Naive thymus-derived CD4-positive, alpha-beta T cell (primary cell): ENCODE results near the gene GATA1. TPM values are rescaled to one million over a fixed set of nuclear protein-coding genes. Genes with fewer than 3 reads are reported as not detected.

Source experiments
- ATAC-seq: fragments of 150-1000 bp; cut with Tn5 transposase; 2 replicates; pipeline ENCODE4 v1.10.0; 2021; ENCODE audit warnings: mild to moderate bottlenecking, moderate library complexity
- CTCF ChIA-PET: fragments of 350-600 bp; sonication (Branson Sonifier 250); formaldehyde crosslinking; loops from one replicate; lab custom pipeline; 2021; ENCODE audit warnings: antibody characterized with exemption; lab: Charles Lee
- POLR2A ChIA-PET: fragments of 350-600 bp; sonication (Branson Sonifier 250); formaldehyde crosslinking; loops from one replicate; lab custom pipeline; 2021; ENCODE audit warnings: antibody characterized with exemption, inconsistent platforms; lab: Charles Lee
- DNase-seq, 9 donors: peaks; one replicate each; pipeline versions ENCODE4 v3.0.0 to v3.0.0-alpha.2; 2020 to 2022; ENCODE audit warnings: mixed read lengths in 1 of 9
- H3K27ac ChIP-seq: one replicate; pipeline ENCODE4 v1.7.0; 2013; ENCODE audit warnings: mild to moderate bottlenecking, low read depth, low read length, moderate library complexity
- H3K27me3 ChIP-seq, 2 donors: one replicate each; pipeline ENCODE4 v1.7.0; 2013; ENCODE audit warnings: low read length in 2 of 2, mild to moderate bottlenecking in 2 of 2, moderate library complexity in 2 of 2; ENCODE audit not compliant: control insufficient read depth in 2 of 2, insufficient read depth in 2 of 2
- H3K36me3 ChIP-seq, 3 experiments: 1 replicate in 2 of 3; 2 replicates in 1 of 3; pipeline ENCODE4 v1.7.0; 2013; ENCODE audit warnings: low read length in 3 of 3, mild to moderate bottlenecking in 3 of 3, moderate library complexity in 1 of 3; ENCODE audit not compliant: insufficient read depth in 3 of 3, control insufficient read depth in 2 of 3
- H3K4me1 ChIP-seq, 2 donors: one replicate each; pipeline ENCODE4 v1.7.0; 2013; ENCODE audit warnings: low read length in 2 of 2, mild to moderate bottlenecking in 2 of 2, moderate library complexity in 1 of 2; ENCODE audit not compliant: control insufficient read depth in 2 of 2, insufficient read depth in 2 of 2
- H3K4me3 ChIP-seq: 2 replicates; pipeline ENCODE4 v1.7.0; 2013; ENCODE audit warnings: mild to moderate bottlenecking, low read length
- H3K9me3 ChIP-seq, 3 experiments: 1 replicate in 2 of 3; 2 replicates in 1 of 3; pipeline ENCODE4 v1.7.0; 2013; ENCODE audit warnings: low read length in 3 of 3; ENCODE audit not compliant: control insufficient read depth in 2 of 3
- H3K27ac Mint-ChIP-seq, 9 donors: one replicate each; pipeline ENCODE4 v1.8.0; 2020 to 2022; ENCODE audit warnings: mixed read lengths in 9 of 9, mild to moderate bottlenecking in 8 of 9, moderate library complexity in 5 of 9, inconsistent platforms in 2 of 9
- H3K27me3 Mint-ChIP-seq, 5 donors: one replicate each; pipeline ENCODE4 v1.8.0; 2021 to 2022; ENCODE audit warnings: mixed read lengths in 5 of 5, mild to moderate bottlenecking in 1 of 5
- H3K36me3 Mint-ChIP-seq, 5 donors: one replicate each; pipeline ENCODE4 v1.8.0; 2020 to 2022; ENCODE audit warnings: mixed read lengths in 5 of 5, mild to moderate bottlenecking in 3 of 5, inconsistent platforms in 1 of 5
- H3K4me1 Mint-ChIP-seq, 7 donors: one replicate each; pipeline ENCODE4 v1.8.0; 2020 to 2022; ENCODE audit warnings: mixed read lengths in 7 of 7, mild to moderate bottlenecking in 3 of 7, inconsistent platforms in 1 of 7
- H3K4me3 Mint-ChIP-seq, 10 donors: one replicate each; pipeline ENCODE4 v1.8.0; 2020 to 2022; ENCODE audit warnings: mild to moderate bottlenecking in 10 of 10, mixed read lengths in 10 of 10, moderate library complexity in 6 of 10, inconsistent platforms in 2 of 10
- H3K9me3 Mint-ChIP-seq, 11 donors: one replicate each; pipeline ENCODE4 v1.8.0; 2020 to 2022; ENCODE audit warnings: mixed read lengths in 11 of 11, mild to moderate bottlenecking in 4 of 11, inconsistent platforms in 1 of 11, moderate library complexity in 1 of 11
- intact Hi-C, 2 donors: fragments of 100-400 bp; cut with micrococcal nuclease; formaldehyde crosslinking; loops; one replicate each; pipeline ENCODE4 v1.15.1; 2023
- polyA plus RNA-seq, 2 donors: library from polyadenylated mRNA; unstranded; fragments of 300-500 nt; fragmentation: Illumina TruSeq; gene quantifications; one replicate each; pipeline ENCODE4 v1.2.3, GENCODE V29; 2021
- total RNA-seq, 6 experiments: library from RNA in 5 of 6; stranded (reverse) in 5 of 6; gene quantifications; 1 replicate in 5 of 6; 2 replicates in 1 of 6; pipeline ENCODE4 v1.2.3 and lab custom pipeline; 2021 to 2026

Gene GATA1
- total and polyA plus RNA-seq, 7 experiments from 2014 or later = 0.45 to 1.2 TPM; not detected in 5

DNA sequence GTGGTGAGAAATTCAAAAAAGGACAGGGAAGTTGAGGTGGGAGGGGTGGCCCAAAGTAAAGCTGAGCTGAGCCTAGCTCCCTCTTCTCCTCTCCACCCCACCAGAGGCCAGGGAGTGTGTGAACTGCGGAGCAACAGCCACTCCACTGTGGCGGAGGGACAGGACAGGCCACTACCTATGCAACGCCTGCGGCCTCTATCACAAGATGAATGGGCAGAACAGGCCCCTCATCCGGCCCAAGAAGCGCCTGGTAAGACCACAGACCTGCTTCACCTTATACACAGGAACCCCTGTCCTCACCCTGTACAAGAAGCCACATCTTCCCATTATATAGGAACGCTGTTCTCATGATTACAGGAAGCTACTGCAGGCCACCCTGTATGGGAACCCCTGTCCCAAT lies 5.8 kb downstream of the GATA1 start:
- no peaks in the 10 kb centered on the region for H3K9me3 ChIP-seq
- ChIA-PET CTCF (no interaction called here), POLR2A (interaction anchor here (1.5 kb wide), 1 partner anchor 9 kb away, joined by 4 read pairs; the partner anchor contains the start of gene HDAC6)
- no peak overlapping the region for H3K27ac Mint-ChIP-seq
- ATAC-seq = no peak
- H3K4me3 ChIP-seq = no peak overlapping the region
- no peaks in the 10 kb centered on the region for H3K4me1 ChIP-seq
- H3K4me1 Mint-ChIP-seq = peaks cover 0 to 17% (median 12%) of the 10 kb centered on the region in 7 donors
- intact Hi-C loops = no loop called here
- H3K36me3 Mint-ChIP-seq = no peaks in the 10 kb centered on the region
- no peak for DNase-seq
- H3K27ac ChIP-seq = no peak overlapping the region
- no peaks in the 10 kb centered on the region for H3K36me3 ChIP-seq
- H3K9me3 Mint-ChIP-seq = peaks cover 0 to 3% (median 0%) of the 10 kb centered on the region in 11 donors
- no peak overlapping the region for H3K4me3 Mint-ChIP-seq
- H3K27me3 Mint-ChIP-seq = peaks cover 0 to 14% (median 0%) of the 10 kb centered on the region in 5 donors
- no peaks in the 10 kb centered on the region for H3K27me3 ChIP-seq

DNA sequence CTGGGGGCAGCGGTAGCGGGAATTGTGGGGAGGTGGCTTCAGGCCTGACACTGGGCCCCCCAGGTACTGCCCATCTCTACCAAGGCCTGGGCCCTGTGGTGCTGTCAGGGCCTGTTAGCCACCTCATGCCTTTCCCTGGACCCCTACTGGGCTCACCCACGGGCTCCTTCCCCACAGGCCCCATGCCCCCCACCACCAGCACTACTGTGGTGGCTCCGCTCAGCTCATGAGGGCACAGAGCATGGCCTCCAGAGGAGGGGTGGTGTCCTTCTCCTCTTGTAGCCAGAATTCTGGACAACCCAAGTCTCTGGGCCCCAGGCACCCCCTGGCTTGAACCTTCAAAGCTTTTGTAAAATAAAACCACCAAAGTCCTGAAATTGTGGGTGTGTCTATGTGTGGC lies 7.5 kb downstream of the GATA1 start:
- ChIA-PET CTCF (no interaction called here), POLR2A (no interaction called here)
- no peaks in the 10 kb centered on the region for H3K9me3 ChIP-seq
- no peaks in the 10 kb centered on the region for H3K27me3 ChIP-seq
- H3K4me3 ChIP-seq = no peak overlapping the region
- Mint-ChIP-seq H3K27ac (no peak overlapping the region), H3K27me3 (peaks cover 0 to 4% (median 0%) of the 10 kb centered on the region in 5 donors), H3K9me3 (no peaks in the 10 kb centered on the region), H3K4me1 (peaks cover 0 to 15% (median 8%) of the 10 kb centered on the region in 7 donors), H3K36me3 (no peaks in the 10 kb centered on the region), H3K4me3 (no peak overlapping the region)
- intact Hi-C loops = no loop called here
- ATAC-seq (no peak), DNase-seq (no peak)
- no peaks in the 10 kb centered on the region for H3K4me1 ChIP-seq
- H3K27ac ChIP-seq = no peak overlapping the region
- H3K36me3 ChIP-seq = no peaks in the 10 kb centered on the region

DNA sequence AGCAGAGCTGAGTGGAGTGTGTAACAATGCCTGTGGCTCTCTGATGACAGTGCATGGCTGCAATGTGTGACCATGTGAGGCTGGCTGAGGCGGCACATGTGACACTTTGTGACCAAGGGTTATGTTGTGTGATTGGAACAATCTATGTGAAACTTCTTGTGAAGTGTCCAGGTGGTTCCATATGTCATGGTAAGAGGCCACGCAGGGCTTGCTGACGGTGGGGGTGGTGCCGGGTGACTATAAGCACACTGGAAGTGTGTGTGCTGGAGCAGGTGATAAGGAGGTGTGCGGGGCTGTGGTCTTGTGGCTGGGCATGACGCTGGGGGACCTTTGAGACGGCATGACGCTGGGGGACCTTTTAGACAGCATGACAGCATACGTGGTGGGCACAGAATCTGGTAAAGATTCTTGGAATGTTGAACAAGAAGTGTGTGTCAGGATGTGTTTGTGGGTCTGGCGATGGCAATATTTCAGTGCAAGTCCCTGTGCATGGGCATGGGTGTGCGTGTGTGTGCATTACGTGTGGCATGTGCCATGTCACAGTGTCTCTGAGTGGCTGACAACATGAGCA lies 8.0 kb downstream of the GATA1 start:
- intact Hi-C loops = no loop called here
- no peaks in the 10 kb centered on the region for H3K4me1 ChIP-seq
- no peak for DNase-seq
- H3K27ac ChIP-seq = no peak overlapping the region
- H3K4me3 ChIP-seq = no peak overlapping the region
- Mint-ChIP-seq H3K36me3 (no peaks in the 10 kb centered on the region), H3K27ac (no peak overlapping the region), H3K9me3 (no peaks in the 10 kb centered on the region), H3K27me3 (peaks cover 0 to 4% (median 0%) of the 10 kb centered on the region in 5 donors), H3K4me3 (no peak overlapping the region), H3K4me1 (peaks cover 0 to 12% (median 3%) of the 10 kb centered on the region in 7 donors)
- H3K9me3 ChIP-seq = no peaks in the 10 kb centered on the region
- no peak for ATAC-seq
- POLR2A ChIA-PET = no interaction called here
- no peaks in the 10 kb centered on the region for H3K27me3 ChIP-seq
- no peaks in the 10 kb centered on the region for H3K36me3 ChIP-seq
- CTCF ChIA-PET = no interaction called here

DNA sequence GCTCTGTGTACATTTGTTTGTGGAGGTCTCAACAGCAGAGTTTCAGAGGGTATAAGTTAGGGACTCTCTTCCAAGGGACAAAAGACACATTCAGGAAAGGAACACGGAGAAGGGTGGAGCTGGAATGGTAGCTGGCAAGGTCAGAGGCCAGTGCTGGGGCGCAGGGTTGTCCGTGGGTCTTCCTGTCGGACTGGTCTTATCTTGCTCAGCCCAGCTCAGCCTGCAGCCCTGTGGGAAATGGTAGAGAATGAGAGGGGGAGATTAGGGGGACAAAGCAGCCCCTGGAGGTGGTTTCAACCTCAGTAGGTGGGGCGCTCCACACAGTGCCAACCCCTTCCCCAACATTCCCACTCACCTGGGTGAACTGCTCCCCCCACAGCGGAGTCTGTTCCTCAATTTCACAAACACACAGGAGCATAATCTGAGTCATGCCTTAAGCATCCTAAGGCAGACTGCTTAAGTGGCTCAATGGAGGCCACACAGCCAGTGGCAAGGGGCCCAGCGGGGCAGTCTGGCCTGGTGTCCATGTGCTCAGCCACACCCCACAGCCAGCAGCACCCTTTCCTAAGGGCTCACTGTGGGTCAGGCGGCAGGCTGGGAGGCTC lies 8.6 kb downstream of the GATA1 start:
- Histone ChIP-seq H3K4me3 (no peak overlapping the region), H3K36me3 (no peaks in the 10 kb centered on the region), H3K9me3 (no peaks in the 10 kb centered on the region), H3K27me3 (no peaks in the 10 kb centered on the region), H3K27ac (no peak overlapping the region), H3K4me1 (no peaks in the 10 kb centered on the region)
- DNase-seq (no peak), ATAC-seq (no peak)
- Mint-ChIP-seq H3K4me3 (no peak overlapping the region), H3K36me3 (no peaks in the 10 kb centered on the region), H3K9me3 (no peaks in the 10 kb centered on the region), H3K27ac (no peak overlapping the region), H3K4me1 (peaks cover 0 to 6% (median 0%) of the 10 kb centered on the region in 7 donors), H3K27me3 (no peaks in the 10 kb centered on the region)
- intact Hi-C loops = no loop called here
- POLR2A ChIA-PET = interaction anchor here (0.6 kb wide), 1 partner anchor 22 kb away, joined by 5 read pairs; no protein-coding TSS in a partner anchor
- CTCF ChIA-PET = no interaction called here

DNA sequence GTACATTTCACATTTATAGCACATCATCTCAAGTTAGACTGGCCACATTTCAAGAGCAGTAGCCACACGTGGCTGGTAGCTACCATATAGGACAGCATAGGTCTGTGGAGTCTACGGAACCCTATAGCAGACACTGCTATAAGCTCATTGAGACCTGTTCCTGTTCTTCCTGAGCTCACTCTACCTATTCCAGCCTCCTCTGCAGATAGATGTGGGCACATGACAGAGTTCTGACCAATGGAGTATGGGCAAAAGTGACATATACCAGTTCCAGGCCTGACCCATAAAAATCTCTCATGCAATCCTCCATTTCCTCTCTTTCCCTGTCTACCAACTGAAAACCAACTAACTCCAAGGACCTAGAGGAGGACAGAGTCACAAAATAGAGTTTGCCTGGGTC lies 11.9 kb downstream of the GATA1 start:
- H3K4me1 Mint-ChIP-seq = peaks cover 4 to 21% (median 12%) of the 10 kb centered on the region in 7 donors
- CTCF ChIA-PET = no interaction called here
- intact Hi-C loops = no loop called here
- Histone ChIP-seq H3K27ac (no peak overlapping the region), H3K27me3 (no peaks in the 10 kb centered on the region), H3K9me3 (no peaks in the 10 kb centered on the region), H3K4me1 (peaks cover 6 to 12% of the 10 kb centered on the region in 2 donors), H3K4me3 (no peak overlapping the region), H3K36me3 (no peaks in the 10 kb centered on the region)
- no peak overlapping the region for H3K27ac Mint-ChIP-seq
- H3K36me3 Mint-ChIP-seq = peaks cover 0 to 4% (median 0%) of the 10 kb centered on the region in 5 donors
- H3K9me3 Mint-ChIP-seq = peaks cover 0 to 4% (median 0%) of the 10 kb centered on the region in 11 donors
- ATAC-seq (no peak), DNase-seq (no peak)
- H3K27me3 Mint-ChIP-seq = no peaks in the 10 kb centered on the region
- H3K4me3 Mint-ChIP-seq = no peak overlapping the region
- POLR2A ChIA-PET = no interaction called here

DNA sequence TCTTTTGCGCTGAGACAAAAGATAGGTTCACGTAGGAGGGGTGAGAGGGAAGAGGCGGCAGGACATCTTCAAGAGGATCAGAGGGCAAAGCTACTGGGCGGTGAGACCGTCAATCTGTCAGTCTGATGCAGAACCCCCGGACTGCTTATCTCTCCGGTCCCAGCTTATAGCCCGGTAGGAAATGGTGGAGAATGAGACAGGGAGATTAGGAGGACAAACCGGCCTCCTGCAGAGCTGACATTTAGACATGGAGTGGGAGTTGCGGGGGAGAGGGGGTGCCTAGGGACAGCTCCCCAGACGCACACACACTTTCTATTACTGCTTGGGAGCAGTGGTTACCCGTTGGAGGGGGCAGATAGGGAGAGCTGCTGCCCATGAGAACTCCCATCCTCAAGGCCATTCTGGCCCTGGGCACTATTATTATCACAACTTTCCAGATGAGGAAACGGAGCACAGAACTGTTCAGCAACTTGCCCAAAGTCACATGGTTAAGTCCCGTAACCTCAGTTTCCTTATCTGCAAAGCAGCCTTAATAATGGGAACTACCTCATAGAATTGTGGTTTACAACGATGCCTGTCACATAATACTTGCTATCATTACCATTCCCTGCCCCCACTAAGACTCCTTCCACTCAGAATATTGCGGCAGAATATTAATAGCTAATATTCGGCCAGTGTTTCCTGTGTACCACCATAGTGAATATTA lies 14.3 kb downstream of the GATA1 start:
- no peaks in the 10 kb centered on the region for H3K36me3 ChIP-seq
- peaks cover 10 to 27% (median 16%) of the 10 kb centered on the region in 7 donors for H3K4me1 Mint-ChIP-seq
- DNase-seq = peak in 3 of 9 donors; percentile 0 to 21 (median 2)
- peaks cover 0 to 12% (median 0%) of the 10 kb centered on the region in 5 donors for H3K36me3 Mint-ChIP-seq
- intact Hi-C loops = loop anchor here (1.0 to 5.0 kb wide), 14 partner anchors 63 to 1122 kb away; partner anchors contain the start of genes PQBP1 (in 2 of the 2), SUV39H1 (in 2 of the 2), TIMM17B (in 2 of the 2) and CLCN5 (in 1 of the 2)
- ChIA-PET CTCF (interaction anchor here (1.0 kb wide), 1 partner anchor 146 kb away, joined by 3 read pairs; no protein-coding TSS in a partner anchor), POLR2A (interaction anchor here (0.7 to 2.5 kb wide), 23 partner anchors 9 to 242 kb away, joined by 3 to 21 read pairs (median 4); partner anchors contain the start of genes OTUD5, PQBP1, RBM3 and SUV39H1)
- peak overlapping the region; percentile 96 to 99 (median 98) for H3K27ac Mint-ChIP-seq
- peak overlapping the region; percentile 91 to 98 (median 96) for H3K4me3 Mint-ChIP-seq
- ATAC-seq = no peak
- H3K4me1 ChIP-seq = peaks cover 6 to 12% of the 10 kb centered on the region in 2 donors
- H3K4me3 ChIP-seq = peak overlapping the region; percentile 84
- no peaks in the 10 kb centered on the region for H3K9me3 ChIP-seq
- H3K27me3 Mint-ChIP-seq = no peaks in the 10 kb centered on the region
- no peaks in the 10 kb centered on the region for H3K27me3 ChIP-seq
- H3K27ac ChIP-seq = peak overlapping the region; percentile 90
- H3K9me3 Mint-ChIP-seq = peaks cover 0 to 4% (median 0%) of the 10 kb centered on the region in 11 donors
